Ecto neural progenitor cell (in vitro differentiated cells): ENCODE results near the gene RAB3B.

ENCODE experiments used
- DNase-seq: peaks from one replicate; pipeline ENCODE4 v3.0.0-alpha.2; 2018; ENCODE audit warnings: low spot score

RAB3B gene

DNA sequence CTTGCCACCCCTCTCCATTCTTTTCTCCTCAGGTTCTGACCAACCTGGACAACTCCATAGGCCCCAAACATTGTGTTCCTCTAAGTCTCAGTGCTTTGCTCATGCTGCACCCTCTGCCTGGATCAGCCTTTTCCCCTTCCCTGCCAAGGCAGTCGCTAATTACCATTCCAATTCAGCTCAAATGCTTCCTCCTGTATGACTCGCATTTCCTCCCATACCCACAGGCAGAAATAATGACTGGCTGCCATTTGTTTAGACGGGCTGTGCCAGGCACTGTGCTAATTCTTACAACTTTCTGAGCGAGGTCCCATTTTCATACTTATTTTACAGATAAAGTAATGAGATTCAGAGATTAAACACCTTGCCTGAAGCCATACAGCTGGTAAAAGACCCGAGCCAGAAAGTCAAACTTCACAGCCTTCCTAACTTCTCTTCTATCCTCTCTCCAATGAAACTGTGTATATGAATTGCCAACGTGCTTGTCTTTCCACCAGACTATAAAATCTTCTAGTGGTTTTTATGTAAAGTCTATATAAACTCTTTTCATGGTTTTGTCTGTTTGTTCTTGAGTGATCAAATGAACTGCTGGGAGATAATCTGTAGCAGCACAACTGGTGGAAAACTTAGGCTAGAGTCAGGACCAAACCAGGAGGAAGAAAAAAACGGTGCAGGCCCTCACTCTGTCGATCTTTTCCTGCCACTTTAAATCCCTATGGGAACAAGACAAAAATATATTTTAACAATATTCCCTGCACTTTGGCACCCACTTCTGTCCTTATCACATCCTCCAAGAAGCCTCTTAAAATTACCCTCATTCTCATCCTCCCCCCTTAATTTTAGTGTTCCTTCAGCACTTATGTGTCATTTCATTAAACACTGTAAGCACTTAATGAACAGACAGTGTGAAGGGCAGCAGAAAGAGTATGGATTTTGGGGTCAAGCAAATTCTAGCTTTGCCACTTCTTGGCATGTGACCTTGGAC lies 33.7 kb downstream of the RAB3B start:
- DNase-seq = no peak

DNA sequence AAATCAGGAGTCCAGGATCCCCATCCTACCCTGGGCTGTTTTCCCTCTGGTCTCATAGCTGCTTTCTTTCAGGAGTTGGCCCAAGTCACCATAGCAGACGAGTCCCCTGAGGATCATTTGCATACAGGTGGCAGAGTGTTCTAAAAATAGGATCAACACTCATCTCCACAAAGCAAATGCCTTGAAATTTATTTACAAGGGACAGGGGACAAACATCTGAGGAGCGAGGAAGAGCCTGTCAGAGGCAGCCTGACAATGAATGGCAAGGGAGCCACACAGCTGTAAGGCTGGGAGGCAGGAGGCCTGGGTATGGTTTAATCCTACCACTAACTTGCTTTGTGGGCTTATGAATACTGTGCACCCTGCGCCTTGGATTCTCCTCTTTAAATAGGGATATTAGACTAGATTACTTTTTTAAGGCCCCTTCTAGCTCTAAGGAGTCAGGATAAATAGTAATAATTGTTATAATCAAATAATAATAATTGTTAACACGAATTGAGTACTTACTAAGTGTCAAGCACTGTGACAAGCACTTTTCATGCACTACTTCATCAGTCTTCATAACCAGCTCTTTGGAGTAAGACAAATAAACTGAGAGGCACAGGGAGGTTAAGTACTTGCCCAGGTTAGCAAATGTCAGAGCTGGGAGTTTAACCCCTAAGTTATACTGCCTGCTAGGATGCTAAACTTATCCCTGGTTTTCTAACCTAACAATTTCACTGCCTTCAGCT lies 34.5 kb downstream of the RAB3B start:
- DNase-seq = no peak

DNA sequence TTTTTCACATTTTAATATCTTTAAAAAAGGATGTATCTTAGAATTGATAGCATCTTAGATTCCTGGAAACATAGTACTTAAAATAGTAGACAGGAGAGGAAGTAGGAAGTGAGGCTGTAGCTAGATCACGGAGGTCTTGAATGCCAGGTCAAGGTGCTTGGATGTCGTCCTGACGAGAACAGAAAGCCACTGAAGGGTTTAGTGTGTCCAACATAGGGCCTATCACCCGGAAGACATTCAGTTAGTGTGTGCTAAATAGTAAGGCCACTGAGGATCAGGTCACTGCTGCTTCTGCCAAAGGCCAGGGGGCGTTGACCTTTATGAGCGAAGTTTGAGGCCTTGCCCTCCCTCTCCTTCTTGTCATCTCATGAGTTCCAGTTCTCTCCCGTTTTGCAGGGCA lies 35.7 kb downstream of the RAB3B start:
- no peak for DNase-seq

DNA sequence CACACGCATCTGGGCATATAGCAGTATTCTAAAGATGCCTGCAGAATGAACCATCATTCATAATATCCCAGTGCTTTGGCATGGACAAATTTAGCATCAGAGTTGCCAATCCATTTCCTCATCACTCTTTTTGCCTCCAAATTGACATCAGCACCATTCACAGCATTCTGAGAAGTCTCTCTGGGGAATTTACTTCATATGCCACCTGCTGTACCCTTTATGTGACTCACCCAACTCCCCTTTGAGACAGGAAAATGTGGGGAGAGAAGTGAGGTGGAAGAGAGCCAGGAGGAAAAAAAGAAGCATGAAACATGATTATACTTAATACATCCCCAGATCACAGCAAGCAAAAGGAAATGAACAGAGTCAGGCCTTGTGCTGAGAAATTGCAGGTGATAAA lies 37.4 kb downstream of the RAB3B start:
- DNase-seq = no peak

DNA sequence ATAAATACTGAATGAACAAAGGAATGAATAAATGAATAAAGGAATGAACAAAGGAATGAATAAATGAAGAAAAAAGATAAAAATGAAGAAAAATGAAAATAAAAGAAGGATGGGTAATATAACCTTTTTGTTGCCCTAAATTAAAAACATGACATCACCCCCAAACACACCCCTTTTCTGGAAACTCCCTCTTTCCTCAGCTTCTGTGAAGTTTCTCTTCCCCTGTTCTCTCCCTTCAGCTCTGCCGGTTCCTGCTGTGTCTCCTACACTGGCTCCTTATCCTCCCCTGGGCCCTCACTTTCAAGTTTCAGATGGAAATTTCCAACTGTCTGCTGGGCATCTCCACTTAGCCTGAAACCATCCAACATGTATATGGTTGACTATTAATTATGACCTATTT lies 37.9 kb downstream of the RAB3B start:
- DNase-seq = no peak

DNA sequence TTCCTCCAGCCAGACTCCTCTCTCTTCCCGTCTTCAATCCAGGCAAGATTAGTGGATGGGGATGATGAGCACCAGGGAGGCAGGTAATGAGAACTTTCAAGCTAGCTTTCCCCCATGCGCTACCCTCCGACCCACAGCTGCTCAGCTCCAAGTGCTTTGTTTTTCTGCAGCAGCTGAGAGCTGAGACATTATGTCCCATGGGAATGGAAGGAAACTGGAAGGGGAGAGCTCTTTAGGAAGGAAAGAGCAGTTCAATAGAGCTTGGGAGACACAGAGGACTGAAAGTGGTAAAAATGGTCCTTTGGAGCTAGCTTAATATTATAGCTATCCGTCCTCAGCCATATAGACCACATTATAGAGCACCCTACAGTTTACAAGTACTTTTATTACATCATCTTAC lies 39.8 kb downstream of the RAB3B start:
- DNase-seq = no peak

DNA sequence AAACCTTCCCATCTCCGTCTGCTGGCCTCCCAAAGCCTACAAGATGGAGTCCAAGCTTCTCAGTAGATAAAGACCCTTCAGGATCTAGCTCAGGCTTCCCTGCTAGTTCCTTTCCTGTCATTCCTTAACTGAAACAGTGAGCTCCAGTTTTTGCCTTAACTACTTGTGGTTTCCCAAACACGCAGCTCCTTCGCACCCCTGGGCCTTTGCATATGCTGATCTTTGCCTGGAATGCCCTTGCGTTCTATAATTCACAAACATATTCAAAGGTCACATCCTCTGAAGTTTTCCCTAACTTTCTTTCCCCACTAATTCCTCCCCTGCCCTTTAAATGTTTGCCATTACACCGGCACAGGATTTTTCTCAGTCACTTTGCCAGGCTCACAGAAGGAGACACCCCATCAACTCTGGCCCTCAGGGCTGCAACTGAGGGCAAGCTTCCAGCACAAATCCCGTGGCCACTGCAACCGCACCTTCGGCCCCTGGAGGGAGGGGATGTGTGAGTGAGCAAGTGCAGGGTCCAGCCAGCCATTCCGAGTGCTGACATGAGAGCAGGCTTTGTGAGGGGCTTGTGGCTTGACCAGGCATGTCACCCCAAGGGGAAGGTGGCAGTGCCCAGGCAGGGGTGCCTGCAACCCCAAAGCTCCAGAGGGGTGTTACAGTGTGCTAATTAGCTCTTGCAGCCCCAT lies 41.3 kb downstream of the RAB3B start:
- no peak for DNase-seq

DNA sequence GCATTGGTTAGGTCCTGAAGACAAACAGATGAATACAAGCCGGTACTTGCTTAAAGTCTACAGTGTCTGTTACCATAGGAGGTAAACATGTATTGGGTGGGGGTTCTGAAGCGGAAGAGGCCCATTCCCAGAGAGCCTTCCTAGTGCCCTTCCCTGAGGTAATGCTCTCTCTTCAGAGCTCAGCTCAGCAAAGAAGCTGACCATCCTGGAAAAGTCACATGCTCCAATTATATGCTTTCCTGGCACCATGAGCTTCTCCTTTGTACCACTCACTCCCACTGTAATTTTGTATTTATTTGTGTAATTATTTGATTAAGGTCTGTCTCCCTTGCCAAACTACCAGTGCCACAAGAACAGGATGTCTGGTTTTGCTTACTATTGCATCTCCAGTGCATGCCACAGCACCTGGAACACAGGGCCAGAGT lies 42.0 kb downstream of the RAB3B start:
- no peak for DNase-seq

DNA sequence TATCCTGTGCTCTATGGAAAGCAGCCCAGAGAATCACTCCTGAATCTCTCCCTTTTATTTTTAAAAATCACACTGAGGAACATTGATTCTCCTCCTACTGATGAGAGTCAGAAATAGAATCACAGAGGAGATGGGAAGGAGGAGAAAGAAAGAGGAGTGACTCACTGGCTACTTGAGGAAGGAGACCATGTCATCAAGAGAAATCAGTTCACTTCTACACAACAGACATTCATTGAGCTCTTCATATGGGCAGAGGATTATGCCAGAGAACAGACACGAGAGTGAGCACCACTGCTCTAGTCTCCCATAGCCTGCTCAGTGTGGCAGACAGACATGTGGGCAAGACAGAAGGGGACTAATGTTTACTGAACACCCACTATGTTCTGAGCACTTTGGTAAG lies 44.2 kb downstream of the RAB3B start:
- DNase-seq = no peak

DNA sequence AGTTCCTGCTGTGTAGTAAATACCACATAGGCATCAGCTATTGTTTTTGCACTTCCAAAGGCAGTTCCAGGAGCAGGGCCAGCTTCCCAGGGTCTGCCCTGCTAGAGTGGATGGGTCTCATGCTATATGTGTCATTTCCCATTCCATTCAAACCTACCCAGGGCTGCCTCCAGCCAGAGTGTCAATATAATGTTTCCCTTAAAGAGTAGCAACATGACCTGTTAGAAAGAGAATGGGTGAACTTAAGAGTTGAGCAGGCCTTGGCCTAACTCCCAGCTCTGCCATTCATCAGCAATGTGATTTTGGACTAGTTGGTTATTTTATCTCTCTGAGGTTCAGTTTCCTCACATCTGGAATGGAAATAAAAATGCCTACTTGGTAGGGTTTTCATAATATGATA lies 44.9 kb downstream of the RAB3B start:
- DNase-seq = no peak

DNA sequence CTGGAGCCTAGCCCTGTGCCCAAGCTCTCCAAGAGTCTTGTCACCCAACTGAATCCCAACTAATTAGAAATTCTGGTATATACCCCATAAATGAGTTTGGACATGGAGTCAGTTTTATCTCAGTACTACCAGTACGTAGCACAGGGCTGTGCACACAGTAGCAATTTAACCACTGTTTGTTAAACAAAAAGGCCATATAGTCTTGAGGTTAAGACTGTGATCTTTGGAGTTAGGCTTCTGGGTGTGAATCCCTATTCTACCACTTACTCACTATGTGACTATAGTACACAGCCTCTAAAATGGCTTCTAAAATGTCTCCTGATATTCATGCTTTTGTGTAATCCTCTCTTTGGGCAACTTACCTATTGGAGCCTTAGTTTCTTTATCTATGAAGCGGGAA lies 48.2 kb downstream of the RAB3B start:
- DNase-seq = no peak

DNA sequence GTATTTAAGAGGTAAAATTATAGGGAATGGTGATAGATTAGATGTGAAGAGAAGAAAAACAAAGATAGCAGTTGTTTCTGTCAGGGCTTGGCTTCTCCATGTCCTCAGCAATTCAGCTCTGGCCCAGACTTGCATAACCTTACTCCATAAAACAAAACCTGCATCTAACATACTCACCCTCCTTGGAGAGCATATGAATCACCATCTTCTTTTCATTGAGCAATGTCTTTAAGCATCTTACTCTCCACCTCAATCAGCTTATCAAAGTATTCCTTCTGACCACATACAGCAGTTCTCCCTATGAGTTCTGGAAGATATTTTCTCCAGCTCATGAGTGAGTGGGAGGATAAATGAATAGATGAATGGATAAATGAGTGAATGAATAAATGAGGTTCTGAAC lies 49.0 kb downstream of the RAB3B start:
- no peak for DNase-seq

DNA sequence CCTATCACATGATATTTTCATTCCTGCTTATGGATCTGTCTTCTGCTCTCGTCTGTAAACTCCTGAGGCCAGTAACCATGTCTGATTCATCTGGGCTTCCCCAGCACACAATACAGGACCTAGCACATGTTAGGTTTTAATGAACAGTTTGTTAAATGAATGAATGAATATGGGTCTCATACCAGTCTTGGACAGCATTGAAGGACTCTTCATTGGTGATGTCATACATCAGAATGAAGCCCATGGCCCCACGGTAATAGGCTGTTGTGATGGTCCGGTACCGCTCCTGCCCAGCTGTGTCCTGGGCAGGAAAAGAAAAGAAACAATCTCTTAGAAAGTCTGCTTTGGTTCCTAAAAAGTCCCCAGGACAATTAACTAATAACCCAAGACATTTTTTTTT lies 53.4 kb downstream of the RAB3B start:
- DNase-seq = no peak

DNA sequence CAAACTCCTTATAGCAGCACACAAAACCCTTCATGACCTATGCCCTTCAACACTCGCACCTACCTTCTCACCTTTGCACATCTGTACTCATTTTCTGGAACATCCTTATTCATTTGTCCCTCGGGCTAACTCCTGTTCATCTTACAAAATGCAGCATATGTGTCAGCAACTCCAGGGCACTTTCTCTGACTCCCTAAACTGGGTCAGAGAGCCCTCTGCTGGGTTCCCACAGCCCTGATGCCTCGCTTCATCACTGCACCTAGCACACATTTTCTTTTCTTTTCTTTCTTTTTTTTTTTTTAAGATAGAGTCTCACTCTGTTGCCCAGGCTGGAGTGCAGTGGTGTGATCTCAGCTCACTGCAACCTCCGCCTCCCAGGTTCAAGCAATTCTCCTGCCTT lies 54.0 kb downstream of the RAB3B start:
- DNase-seq = no peak

DNA sequence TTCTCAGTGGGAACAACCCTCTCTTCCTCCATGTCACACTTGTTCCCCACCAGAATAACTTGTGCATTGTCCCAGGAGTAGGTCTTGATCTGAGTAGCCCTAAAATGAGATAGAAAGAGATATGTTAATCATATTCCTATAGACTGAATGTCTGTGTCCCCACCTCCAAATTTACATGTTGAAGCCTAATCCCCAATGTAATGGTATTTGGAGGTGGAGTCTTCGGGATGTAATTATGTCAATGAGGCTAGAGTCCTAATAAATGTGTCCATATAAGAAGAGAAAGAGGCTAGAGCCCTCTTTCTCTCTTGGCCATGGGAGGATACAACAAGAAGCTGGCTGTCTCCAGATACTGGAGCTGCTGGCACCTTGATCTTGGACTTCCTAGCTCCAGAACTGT lies 57.2 kb downstream of the RAB3B start:
- DNase-seq = no peak

DNA sequence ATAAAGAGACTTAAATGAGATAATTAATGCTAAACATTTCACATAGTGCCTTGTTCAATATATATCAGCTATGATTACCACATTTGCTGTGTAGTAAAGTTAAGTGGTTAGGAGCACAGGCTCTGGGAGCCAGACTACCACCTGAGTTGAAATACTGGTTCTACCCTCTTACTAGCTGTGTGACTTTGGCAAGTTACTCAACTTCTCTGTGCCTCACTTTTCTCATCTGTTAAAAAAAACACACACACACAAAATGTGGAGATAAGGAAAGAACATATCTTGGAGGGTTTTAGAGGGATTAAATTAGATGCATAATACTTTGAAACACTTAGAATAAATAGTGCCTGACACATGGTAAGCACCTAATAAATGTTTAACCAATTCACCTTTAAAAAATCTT lies 60.2 kb downstream of the RAB3B start:
- DNase-seq = no peak

DNA sequence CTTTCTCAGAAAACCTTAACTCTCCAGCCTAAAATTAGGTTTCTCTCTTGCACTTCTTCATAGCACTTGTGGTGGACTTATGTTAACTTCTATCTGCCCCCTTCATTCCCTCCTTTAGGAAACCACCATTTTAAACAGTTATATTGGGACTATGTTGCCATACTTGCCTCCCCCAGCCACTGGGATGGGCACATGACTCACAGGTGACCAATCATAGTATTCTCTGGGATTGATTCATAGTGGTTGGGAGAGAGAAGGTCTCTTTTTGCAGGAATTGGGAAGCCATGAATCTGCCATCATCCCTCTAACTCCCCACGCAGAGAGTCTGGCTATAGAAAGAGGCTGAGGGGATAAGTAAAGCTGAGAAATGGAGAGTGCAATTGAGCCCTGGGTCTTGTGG lies 61.6 kb downstream of the RAB3B start:
- no peak for DNase-seq

DNA sequence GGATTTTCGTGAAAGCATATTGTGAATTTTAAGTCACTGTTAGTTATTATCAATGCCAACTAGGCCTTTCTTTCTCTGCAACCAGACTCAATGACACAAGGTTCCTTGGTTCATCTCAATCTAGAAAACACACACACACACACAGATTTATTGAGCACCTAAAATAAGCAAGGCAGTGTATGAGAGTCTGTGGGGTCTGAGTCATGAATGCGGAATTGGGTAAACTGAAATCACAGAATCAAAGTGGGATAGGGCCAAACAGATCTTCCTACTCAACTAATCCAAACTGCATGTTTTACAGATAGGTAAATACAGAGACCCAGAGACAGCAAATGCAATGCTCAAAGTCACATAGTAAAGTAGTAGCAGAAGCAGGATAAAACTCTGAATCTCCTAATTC lies 63.5 kb downstream of the RAB3B start:
- DNase-seq = no peak

DNA sequence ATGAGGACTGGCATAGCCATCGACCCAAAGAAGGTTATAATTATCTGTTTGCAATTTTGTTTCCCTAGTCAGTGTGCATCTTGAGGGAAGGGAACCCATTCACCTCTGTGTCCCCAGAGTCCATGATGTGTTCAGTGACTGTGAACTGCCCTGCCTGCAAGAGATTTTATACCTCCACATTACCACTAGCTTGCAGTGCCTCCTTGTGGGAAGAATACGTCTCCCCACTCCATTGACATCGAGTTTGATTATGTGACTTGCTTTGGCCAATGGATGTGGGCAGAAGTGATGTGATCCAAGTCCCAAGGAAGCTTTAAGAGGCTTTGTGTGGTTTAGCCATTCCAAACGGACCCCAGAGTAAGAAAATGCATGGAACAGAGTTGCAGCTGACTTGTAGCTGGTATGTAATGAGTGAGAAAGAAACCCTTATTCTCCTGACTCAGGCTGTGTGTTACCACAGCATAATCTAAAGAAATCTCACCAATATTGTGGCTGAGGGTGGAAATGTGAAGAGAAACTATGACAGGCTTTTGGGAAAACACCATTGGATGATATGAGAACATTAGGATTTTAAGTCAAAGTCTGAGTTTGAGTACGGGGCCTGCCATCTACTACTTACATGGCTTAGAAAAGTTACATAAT lies 64.2 kb downstream of the RAB3B start:
- peak; percentile 53 for DNase-seq

DNA sequence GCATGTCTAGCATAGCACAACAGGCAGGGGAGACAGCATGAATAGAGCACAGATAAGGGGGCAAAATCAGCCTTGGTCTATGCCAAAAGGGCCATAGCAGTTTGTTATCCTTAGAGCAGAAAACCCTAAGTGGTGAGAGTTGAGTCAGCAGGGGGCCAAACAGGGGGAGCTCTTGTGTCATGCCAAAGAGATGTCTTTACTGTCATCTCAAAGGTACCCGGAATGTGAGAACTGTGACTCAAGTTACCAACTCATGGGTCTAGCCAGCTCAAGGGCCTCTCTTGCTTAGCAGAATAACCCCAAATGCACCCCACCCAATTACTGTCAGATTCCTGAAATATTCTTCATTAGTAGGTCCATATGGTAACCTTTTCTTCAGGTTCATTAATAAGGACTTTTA lies 66.0 kb downstream of the RAB3B start:
- DNase-seq = no peak

DNA sequence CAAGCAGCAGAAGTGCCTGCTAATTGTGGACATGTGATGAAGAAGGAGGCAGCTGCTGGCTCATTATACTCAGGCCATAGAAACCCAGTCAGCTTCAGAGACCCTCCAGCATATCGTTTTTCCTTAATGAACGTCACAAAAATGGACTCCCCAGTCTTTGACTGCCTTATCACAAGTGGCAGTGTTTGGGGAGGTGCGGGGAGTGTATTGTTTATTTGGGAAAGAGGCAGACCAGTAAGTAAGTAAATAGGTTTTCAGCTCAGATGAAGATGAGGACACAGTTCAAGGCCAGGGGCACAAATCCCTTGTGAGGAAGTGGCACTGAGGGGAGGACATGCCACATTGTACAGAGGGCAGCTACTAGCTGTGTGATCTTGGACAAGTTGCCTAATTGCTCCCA lies 68.5 kb downstream of the RAB3B start:
- no peak for DNase-seq

DNA sequence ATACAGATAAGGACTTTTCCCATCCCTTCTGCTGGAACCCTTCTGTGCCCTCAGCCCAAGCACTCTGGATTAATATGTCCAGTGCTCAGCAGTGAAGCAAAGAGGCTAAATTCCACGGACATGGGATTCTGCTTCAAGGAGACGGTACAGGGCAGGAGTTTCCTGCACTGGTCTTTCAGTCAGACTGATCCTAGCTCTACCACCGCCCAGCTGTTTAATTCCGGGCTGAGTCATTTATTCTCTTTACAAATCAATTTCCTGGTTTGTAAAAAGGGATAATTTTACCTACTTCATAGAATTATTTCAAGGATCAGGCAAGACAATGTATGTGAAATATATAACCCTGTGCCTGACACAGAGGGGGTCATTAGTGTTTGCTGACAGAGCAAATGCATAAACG lies 70.4 kb downstream of the RAB3B start:
- DNase-seq = no peak
